Fibroblast of skin of left quadriceps (primary cell): ENCODE measurements around the gene CDKN2A.

ENCODE experiments used
- DNase-seq, 2 experiments: peaks; one replicate each; pipeline ENCODE4 v3.0.0-alpha.2; 2013; ENCODE audit warnings: low read depth in 2 of 2

CDKN2A gene

DNA sequence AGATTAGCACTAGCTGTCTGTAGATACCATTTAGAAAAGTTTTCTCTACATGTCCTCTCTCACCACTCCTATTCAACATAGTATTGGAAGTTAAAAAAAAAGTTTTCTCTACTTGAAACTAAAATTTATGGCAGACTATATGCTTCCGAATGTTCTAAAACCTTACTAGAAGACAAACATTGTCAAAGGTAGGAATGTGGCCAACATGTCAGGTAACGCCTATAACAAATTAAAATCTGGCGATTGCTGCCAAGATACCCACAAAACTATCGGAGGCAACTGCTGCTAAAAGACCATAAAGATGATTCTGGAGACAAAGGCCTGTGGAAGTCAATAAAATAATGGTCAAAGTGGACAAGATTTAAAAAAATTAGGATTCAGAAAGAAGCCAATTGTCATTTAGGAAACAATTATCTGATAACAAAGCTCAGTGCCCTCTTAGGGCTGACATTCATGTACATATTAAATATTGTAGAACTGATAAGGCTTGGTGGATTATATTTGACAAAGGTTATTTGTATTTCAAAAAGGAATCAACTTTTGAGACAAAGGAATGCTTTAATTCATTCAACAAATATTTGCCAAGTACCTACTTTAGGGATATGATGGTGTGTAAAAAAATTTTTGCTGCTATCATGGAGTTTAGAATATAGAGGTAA lies 52.7 kb downstream of the CDKN2A start:
- no peak for DNase-seq

DNA sequence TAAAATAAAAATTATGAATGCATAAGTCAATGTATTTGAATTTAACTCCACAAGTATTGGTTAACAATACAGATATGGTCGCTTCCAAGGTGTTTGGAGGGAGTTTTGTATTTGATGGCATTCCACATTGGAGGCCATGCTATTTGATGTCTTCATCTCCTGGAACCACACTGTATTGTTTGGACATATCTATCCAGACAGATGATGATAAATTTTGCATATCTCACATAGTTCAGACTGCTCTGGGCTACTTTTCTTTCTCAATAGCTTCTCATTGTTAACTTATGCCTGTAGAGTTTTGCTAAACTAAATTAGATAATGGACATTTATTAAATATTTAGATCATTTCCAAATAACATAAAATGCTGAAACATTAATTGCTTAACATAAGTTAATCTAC lies 58.0 kb downstream of the CDKN2A start:
- no peak for DNase-seq

DNA sequence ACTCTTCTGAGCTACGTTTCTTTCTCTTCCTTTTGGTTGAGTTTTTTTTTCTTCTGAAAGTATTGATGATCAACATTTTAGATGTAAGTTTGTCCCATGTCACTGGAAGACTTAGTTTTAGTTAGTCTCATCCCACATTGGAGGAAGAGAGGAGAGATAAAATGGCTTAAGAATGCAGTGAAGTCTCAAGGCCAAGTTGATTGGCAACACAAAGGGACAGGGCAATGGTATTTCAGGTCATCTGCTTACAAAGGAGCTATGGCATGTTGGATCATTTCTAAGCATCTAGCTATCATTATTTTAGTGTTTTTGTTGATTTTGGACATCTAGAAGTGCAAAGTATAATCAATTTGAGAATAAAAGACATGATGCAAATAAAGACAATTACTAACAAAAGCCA lies 58.6 kb downstream of the CDKN2A start:
- DNase-seq: no peak

DNA sequence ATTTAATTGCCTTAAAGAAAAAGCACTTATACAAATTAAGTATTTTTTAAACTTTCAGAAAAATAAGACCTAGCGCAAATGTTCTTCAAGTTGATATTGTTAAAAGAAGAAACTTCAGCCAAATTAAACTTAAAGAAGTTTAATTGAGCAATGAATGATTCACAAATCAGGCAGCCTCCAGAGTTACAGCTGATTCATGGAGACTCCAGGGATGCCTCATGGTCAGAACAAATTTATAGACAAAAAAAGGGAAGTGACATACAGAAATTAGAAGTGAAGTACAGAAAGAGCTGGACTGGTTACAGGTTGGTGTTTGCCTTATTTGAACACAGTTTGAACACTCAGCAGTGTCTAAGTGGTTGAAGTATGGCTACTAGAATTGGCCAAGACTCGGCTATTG lies 60.3 kb downstream of the CDKN2A start:
- no peak for DNase-seq

DNA sequence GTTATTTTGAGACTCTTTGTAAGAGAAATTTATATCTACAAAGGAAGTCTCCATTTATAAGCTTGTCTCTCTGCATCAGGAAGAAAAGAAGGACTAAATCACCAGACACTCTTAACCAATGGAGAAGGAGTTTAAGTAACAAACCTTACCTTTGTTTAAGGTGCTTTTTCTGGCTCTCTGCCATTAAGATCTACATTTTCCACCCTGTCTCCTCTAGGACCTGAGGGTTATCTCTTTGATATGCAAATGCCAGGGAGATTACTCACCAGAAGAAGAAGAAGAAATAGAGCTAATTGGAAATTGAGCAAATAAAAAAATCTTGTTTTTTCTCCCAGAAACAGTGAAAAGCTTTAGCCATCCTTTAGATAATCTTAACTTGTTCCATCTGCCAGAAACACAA lies 60.9 kb downstream of the CDKN2A start:
- no peak for DNase-seq

DNA sequence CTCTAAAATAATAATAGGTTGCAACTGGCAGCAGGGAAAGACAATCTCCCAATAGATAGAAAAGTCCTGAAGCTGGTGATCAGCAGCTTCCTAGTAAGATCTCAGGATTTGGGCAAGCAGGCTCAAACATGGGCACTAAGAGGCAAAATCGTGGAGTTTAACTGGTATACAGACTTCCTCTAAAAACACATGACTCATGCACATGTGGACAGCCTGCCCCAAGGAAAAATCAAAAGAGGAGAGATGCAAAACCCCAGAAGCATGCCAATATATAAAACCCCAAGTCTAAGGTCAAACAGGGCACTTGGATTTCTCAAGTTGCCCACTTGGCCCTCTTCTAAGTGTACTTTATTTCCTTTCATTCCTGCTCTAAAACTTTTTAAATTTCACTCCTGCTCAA lies 62.8 kb downstream of the CDKN2A start:
- no peak for DNase-seq

DNA sequence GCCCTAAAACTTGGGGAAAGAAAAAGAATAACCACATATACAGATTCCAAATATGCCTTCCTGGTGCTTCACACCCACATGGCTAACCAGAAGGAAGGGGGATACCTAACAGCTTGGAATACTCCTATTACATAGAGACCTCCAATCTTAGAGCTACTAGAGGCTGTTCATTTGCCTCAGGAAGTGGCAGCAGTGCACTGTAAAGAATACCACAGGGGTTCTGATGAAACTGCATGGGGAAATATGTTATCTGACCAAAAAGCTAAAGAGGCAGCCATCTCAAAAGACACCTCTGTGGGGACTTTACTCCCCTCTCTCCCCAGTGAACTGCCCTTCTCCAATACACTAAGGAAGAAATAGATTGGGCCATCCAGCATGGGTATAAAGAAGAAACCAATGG lies 66.4 kb downstream of the CDKN2A start:
- DNase-seq: no peak

DNA sequence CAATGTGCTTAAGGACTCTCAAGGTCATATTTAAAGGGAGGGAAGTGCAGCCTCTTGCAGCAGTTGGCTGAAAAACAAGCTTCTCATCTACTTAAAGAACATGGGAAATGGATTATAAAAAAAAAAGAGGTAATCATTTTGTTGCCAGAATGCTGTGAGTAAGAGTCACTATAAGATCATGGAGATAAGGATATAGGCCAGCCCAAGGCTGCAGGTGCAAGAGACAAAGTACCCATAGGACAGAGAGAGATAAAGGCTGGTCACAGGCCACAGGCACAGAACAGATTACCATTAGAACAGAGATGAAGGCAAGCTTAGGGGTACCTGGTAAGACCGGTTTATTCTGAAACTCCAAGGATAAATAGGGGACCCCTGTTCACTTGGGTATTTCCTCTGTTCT lies 70.5 kb downstream of the CDKN2A start:
- DNase-seq: no peak

DNA sequence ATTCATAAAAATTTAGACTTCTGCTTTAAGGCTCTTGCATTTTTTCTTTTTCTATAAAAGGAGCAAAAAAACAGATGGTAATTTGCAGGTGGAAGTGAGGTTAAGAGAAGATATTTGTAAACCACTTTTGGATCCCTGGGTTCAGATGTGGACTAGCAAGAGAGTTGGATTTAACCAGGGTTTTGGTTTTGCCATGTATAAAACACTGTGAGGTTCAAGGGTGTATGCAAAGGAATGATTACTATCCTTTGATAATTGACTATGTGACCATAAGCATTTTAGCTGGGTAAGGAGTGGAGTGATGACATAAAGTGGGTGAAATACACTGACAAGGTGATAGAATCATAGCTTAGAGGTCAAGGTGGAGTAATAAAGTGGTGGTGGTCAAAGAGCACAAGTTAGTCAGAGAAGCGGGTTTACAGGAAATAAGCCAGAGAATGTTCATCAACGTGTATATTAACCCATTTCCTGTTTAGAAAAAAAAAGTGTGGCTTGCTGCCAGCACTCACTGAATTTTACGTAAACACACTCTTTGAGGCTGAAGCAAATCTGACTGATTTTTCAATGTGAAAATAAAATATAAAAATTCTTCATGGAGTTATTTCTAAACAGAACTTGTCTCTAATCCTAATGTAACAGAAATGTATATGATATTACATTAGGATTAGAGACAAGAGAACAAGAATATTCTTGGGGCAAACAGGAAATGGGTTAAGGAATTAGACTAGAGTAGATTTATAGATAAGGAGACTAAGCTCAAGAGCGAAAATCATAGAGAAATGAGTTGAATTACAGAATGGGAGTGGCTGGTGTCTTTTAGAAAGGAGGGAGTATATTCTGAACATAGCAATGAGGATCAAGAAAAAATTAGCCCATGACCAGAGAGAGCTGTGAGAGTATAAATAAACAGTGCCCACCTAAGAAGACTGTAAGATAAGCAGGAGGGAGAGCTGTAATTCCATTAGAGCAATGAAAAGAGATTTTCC lies 74.5 kb downstream of the CDKN2A start:
- peak; percentile 46 to 51 for DNase-seq
